ENCODE results near the gene PHYKPL.
"Not testable (repeated sequence)": the region's sequence is repeated elsewhere in the genome, so short reads cannot be mapped to it uniquely, and the experiment has no call there.

PHYKPL gene

GRCh38 chr5:178261666-178262600, 29.3 kb upstream of the PHYKPL start:
- no peak for DNase-seq

- no peak for DNase-seq
Measured at GRCh38 chr5:178259623-178260536, 27.3 kb upstream of the PHYKPL start.

GRCh38 chr5:178257650-178258049, 25.0 kb upstream of the PHYKPL start:
- DNase-seq, result no peak

- DNase-seq, result no peak
Measured at GRCh38 chr5:178256746-178257145, 24.1 kb upstream of the PHYKPL start.

GRCh38 chr5:178253632-178254031, 21.0 kb upstream of the PHYKPL start:
- not testable (repeated sequence) for DNase-seq

GRCh38 chr5:178252258-178252657, 19.7 kb upstream of the PHYKPL start:
- no peak for DNase-seq

- DNase-seq, result no peak
Measured at GRCh38 chr5:178250263-178250662, 17.7 kb upstream of the PHYKPL start.

GRCh38 chr5:178249191-178249989, 16.8 kb upstream of the PHYKPL start:
- DNase-seq, result no peak

- no peak for DNase-seq
Measured at GRCh38 chr5:178248750-178249149, 16.1 kb upstream of the PHYKPL start.

GRCh38 chr5:178247481-178248456, 15.2 kb upstream of the PHYKPL start:
- no peak for DNase-seq

- DNase-seq, result no peak
Measured at GRCh38 chr5:178246624-178247279, 14.2 kb upstream of the PHYKPL start.

GRCh38 chr5:178245389-178245788, 12.8 kb upstream of the PHYKPL start:
- no peak for DNase-seq

GRCh38 chr5:178244576-178244975, 12.0 kb upstream of the PHYKPL start:
- DNase-seq, result no peak

- DNase-seq, result no peak
Measured at GRCh38 chr5:178242416-178242815, 9.8 kb upstream of the PHYKPL start.

- no peak for DNase-seq
Measured at GRCh38 chr5:178241688-178242231, 9.2 kb upstream of the PHYKPL start.

- no peak for DNase-seq
Measured at GRCh38 chr5:178241231-178241663, 8.6 kb upstream of the PHYKPL start.

GRCh38 chr5:178240766-178241165, 8.2 kb upstream of the PHYKPL start:
- no peak for DNase-seq

GRCh38 chr5:178240341-178240741, 7.7 kb upstream of the PHYKPL start:
- DNase-seq, result no peak

GRCh38 chr5:178239626-178240301, 7.2 kb upstream of the PHYKPL start:
- DNase-seq, result peak; percentile 53
